Endothelial cell (in vitro differentiated cells): ENCODE results near the gene PELI3. TPM values are rescaled to one million over a fixed set of nuclear protein-coding genes. Genes with fewer than 3 reads are reported as not detected.

Experiments used
- DNase-seq: peaks from one replicate; pipeline ENCODE4 v3.0.0; 2021; ENCODE audit warnings: low spot score
- H3K27ac Mint-ChIP-seq: one replicate; pipeline ENCODE4 v1.8.0; 2021; ENCODE audit warnings: mixed read lengths, inconsistent platforms; ENCODE audit not compliant: unreplicated experiment
- H3K27me3 Mint-ChIP-seq: one replicate; pipeline ENCODE4 v1.8.0; 2021; ENCODE audit warnings: mild to moderate bottlenecking, moderate library complexity, mixed read lengths, inconsistent platforms; ENCODE audit not compliant: unreplicated experiment
- H3K36me3 Mint-ChIP-seq: one replicate; pipeline ENCODE4 v1.8.0; 2021; ENCODE audit warnings: mild to moderate bottlenecking, low read depth, mixed read lengths, inconsistent platforms; ENCODE audit not compliant: unreplicated experiment
- H3K4me1 Mint-ChIP-seq: one replicate; pipeline ENCODE4 v1.8.0; 2021; ENCODE audit warnings: mild to moderate bottlenecking, mixed read lengths, inconsistent platforms; ENCODE audit not compliant: unreplicated experiment
- H3K4me3 Mint-ChIP-seq: one replicate; pipeline ENCODE4 v1.8.0; 2021; ENCODE audit warnings: mild to moderate bottlenecking, mixed read lengths, inconsistent platforms; ENCODE audit not compliant: unreplicated experiment
- H3K9me3 Mint-ChIP-seq: one replicate; pipeline ENCODE4 v1.8.0; 2021; ENCODE audit warnings: mixed read lengths, inconsistent platforms; ENCODE audit not compliant: unreplicated experiment
- CTCF ChIP-seq: fragments of 200-600 bp; sonication (generic); IDR thresholded peaks from one replicate; pipeline ENCODE4 v1.5.0; 2021; ENCODE audit warnings: antibody characterized with exemption; ENCODE audit not compliant: unreplicated experiment
- total RNA-seq: library from RNA; stranded (reverse); fragmentation: NEBNext Ultra II Directional; extraction: Animal tissue kit (Norgen Biotek cat#: 25700); gene quantifications from one replicate; pipeline ENCODE4 v1.2.1, GENCODE V29; 2021; ENCODE audit not compliant: unreplicated experiment

PELI3 gene
- total RNA-seq, 1 donor from 2014 or later, result 2.0 TPM

- H3K9me3 Mint-ChIP-seq, result no peaks in the 10 kb centered on the region
- no peaks in the 10 kb centered on the region for H3K4me1 Mint-ChIP-seq
- H3K27me3 Mint-ChIP-seq, result peaks cover 2% of the 10 kb centered on the region
- H3K36me3 Mint-ChIP-seq, result no peaks in the 10 kb centered on the region
- no peak for TF ChIP-seq CTCF
- H3K4me3 Mint-ChIP-seq, result no peak overlapping the region
- DNase-seq, result no peak
- no peak overlapping the region for H3K27ac Mint-ChIP-seq
These were observed 18.2 kb downstream of the PELI3 start for GRCh38 chr11:66484806-66485380.

GRCh38 chr11:66488957-66489356 lies 22.3 kb downstream of the PELI3 start:
- H3K36me3 Mint-ChIP-seq, result peaks cover 5% of the 10 kb centered on the region
- no peaks in the 10 kb centered on the region for H3K9me3 Mint-ChIP-seq
- H3K4me3 Mint-ChIP-seq, result no peak overlapping the region
- no peak for TF ChIP-seq CTCF
- no peak overlapping the region for H3K27ac Mint-ChIP-seq
- H3K27me3 Mint-ChIP-seq, result peaks cover 2% of the 10 kb centered on the region
- DNase-seq, result no peak
- H3K4me1 Mint-ChIP-seq, result peaks cover 3% of the 10 kb centered on the region

GRCh38 chr11:66489636-66490035 lies 22.9 kb downstream of the PELI3 start:
- H3K4me3 Mint-ChIP-seq, result no peak overlapping the region
- peaks cover 2% of the 10 kb centered on the region for H3K27me3 Mint-ChIP-seq
- TF ChIP-seq CTCF, result no peak
- no peak overlapping the region for H3K27ac Mint-ChIP-seq
- no peaks in the 10 kb centered on the region for H3K9me3 Mint-ChIP-seq
- peaks cover 3% of the 10 kb centered on the region for H3K4me1 Mint-ChIP-seq
- peaks cover 5% of the 10 kb centered on the region for H3K36me3 Mint-ChIP-seq
- DNase-seq, result no peak

- peaks cover 4% of the 10 kb centered on the region for H3K27me3 Mint-ChIP-seq
- H3K36me3 Mint-ChIP-seq, result peaks cover 5% of the 10 kb centered on the region
- H3K9me3 Mint-ChIP-seq, result no peaks in the 10 kb centered on the region
- DNase-seq, result peak; percentile 51
- peak; percentile 63 for TF ChIP-seq CTCF
- no peak overlapping the region for H3K27ac Mint-ChIP-seq
- peaks cover 3% of the 10 kb centered on the region for H3K4me1 Mint-ChIP-seq
- H3K4me3 Mint-ChIP-seq, result no peak overlapping the region
These were observed 24.7 kb downstream of the PELI3 start for GRCh38 chr11:66491315-66491935.

- no peak overlapping the region for H3K27ac Mint-ChIP-seq
- H3K4me3 Mint-ChIP-seq, result peak overlapping the region; percentile 5
- H3K9me3 Mint-ChIP-seq, result no peaks in the 10 kb centered on the region
- DNase-seq, result no peak
- H3K27me3 Mint-ChIP-seq, result peaks cover 4% of the 10 kb centered on the region
- no peak for TF ChIP-seq CTCF
- H3K4me1 Mint-ChIP-seq, result peaks cover 3% of the 10 kb centered on the region
- H3K36me3 Mint-ChIP-seq, result peaks cover 9% of the 10 kb centered on the region
These were observed 25.6 kb downstream of the PELI3 start for GRCh38 chr11:66492161-66492865.
